ENCODE measurements around the gene RPL13A.

RPL13A gene

GRCh38 chr19:49515767-49516166 lies 28.4 kb downstream of the RPL13A start:
- TF ChIP-seq CTCF (IDR thresholded peaks at IDR 0.05; ENCODE audit: extremely low read depth, missing control alignments) = no peak
- DNase-seq (ENCODE audit: low spot score) = no peak

GRCh38 chr19:49518033-49518432 lies 30.6 kb downstream of the RPL13A start:
- no peak for DNase-seq (ENCODE audit: low spot score)
- no peak for TF ChIP-seq CTCF (IDR thresholded peaks at IDR 0.05; ENCODE audit: extremely low read depth, missing control alignments)

- no peak for DNase-seq (ENCODE audit: low spot score)
- TF ChIP-seq CTCF (IDR thresholded peaks at IDR 0.05; ENCODE audit: extremely low read depth, missing control alignments) = no peak
Observed at GRCh38 chr19:49520705-49521319, 33.4 kb downstream of the RPL13A start.

- no peak for TF ChIP-seq CTCF (IDR thresholded peaks at IDR 0.05; ENCODE audit: extremely low read depth, missing control alignments)
- DNase-seq (ENCODE audit: low spot score) = no peak
Observed at GRCh38 chr19:49524812-49525455, 37.5 kb downstream of the RPL13A start.

- no peak for TF ChIP-seq CTCF (IDR thresholded peaks at IDR 0.05; ENCODE audit: extremely low read depth, missing control alignments)
Observed at GRCh38 chr19:49528211-49528771, 40.9 kb downstream of the RPL13A start.

GRCh38 chr19:49530708-49531107 lies 43.3 kb downstream of the RPL13A start:
- no peak for TF ChIP-seq CTCF (IDR thresholded peaks at IDR 0.05; ENCODE audit: extremely low read depth, missing control alignments)
- DNase-seq (ENCODE audit: low spot score) = no peak

More at GRCh38 chr19:49528211-49528771, 40.9 kb downstream of the RPL13A start:
- DNase-seq (ENCODE audit: low spot score) = no peak
